ENCODE data around the gene C16orf78.

GRCh38 chr16:49399594-49400364, 26.2 kb downstream of the C16orf78 start:
- no peak for TF ChIP-seq CTCF (IDR thresholded peaks at IDR 0.05; ENCODE audit: low read depth, low read length)
- TF ChIP-seq POLR2A (IDR thresholded peaks at IDR 0.05; ENCODE audit: extremely low read depth, insufficient read length), result no peak
- no peak for TF ChIP-seq MYC (IDR thresholded peaks at IDR 0.05; ENCODE audit: low read depth, low read length)
